Measurements from ENCODE around the gene ACSL1.

ACSL1 gene

GRCh38 chr4:184810720-184811119, 15.0 kb downstream of the ACSL1 start:
- no peak for DNase-seq (ENCODE audit: low spot score)
- TF ChIP-seq CTCF (IDR thresholded peaks at IDR 0.05; ENCODE audit: extremely low read depth, missing control alignments) = no peak

- DNase-seq (ENCODE audit: low spot score) = no peak
These were observed 17.1 kb downstream of the ACSL1 start for GRCh38 chr4:184808713-184809050.

GRCh38 chr4:184807797-184808712, 17.7 kb downstream of the ACSL1 start:
- no peak for TF ChIP-seq CTCF (IDR thresholded peaks at IDR 0.05; ENCODE audit: extremely low read depth, missing control alignments)
- DNase-seq (ENCODE audit: low spot score) = no peak

More at GRCh38 chr4:184808713-184809050, 17.1 kb downstream of the ACSL1 start:
- no peak for TF ChIP-seq CTCF (IDR thresholded peaks at IDR 0.05; ENCODE audit: extremely low read depth, missing control alignments)

- TF ChIP-seq CTCF (IDR thresholded peaks at IDR 0.05; ENCODE audit: extremely low read depth, missing control alignments) = no peak
- DNase-seq (ENCODE audit: low spot score) = no peak
These were observed 18.5 kb downstream of the ACSL1 start for GRCh38 chr4:184807256-184807655.

- no peak for DNase-seq (ENCODE audit: low spot score)
- TF ChIP-seq CTCF (IDR thresholded peaks at IDR 0.05; ENCODE audit: extremely low read depth, missing control alignments) = no peak
These were observed 19.1 kb downstream of the ACSL1 start for GRCh38 chr4:184806711-184807110.

- DNase-seq (ENCODE audit: low spot score) = no peak
- no peak for TF ChIP-seq CTCF (IDR thresholded peaks at IDR 0.05; ENCODE audit: extremely low read depth, missing control alignments)
These were observed 19.6 kb downstream of the ACSL1 start for GRCh38 chr4:184806229-184806550.

GRCh38 chr4:184805462-184806228, 20.1 kb downstream of the ACSL1 start:
- DNase-seq (ENCODE audit: low spot score) = no peak

More at GRCh38 chr4:184805462-184806228, 20.1 kb downstream of the ACSL1 start:
- no peak for TF ChIP-seq CTCF (IDR thresholded peaks at IDR 0.05; ENCODE audit: extremely low read depth, missing control alignments)

Data from GM20000 (cell line).